Measurements from ENCODE around the gene PLA2G2E.

Gene PLA2G2E

DNA sequence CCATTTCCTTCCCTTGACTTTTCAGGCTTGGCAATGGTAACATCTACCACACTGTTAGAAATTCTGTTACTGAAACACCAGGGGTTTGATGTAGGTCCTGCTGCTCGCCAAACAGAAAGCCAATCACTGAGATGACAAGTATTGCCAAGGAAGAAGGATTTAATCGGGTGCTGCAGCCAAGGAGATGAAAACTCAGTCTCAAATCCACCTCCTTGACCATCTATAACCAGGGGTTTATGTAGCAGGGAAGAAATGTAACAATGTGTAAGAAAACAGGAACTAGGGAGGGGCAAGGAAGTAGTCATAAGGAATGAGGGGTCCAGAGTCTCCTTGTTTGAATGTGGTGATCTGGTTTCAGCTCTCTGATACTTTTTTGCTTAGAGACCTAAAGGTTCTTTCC lies 30.6 kb upstream of the PLA2G2E start:
- Histone ChIP-seq H3K79me2 (no peaks in the 10 kb centered on the region), H3K36me3 (ENCODE audit: control insufficient read depth, insufficient read depth, low read length) (no peaks in the 10 kb centered on the region), H3K27me3 (ENCODE audit: control insufficient read depth, insufficient read depth, low read length) (no peaks in the 10 kb centered on the region), H3K4me1 (peaks cover 2% of the 10 kb centered on the region), H3K9ac (no peak overlapping the region), H3K4me2 (ENCODE audit: low read length) (no peak overlapping the region), H3K27ac (no peak overlapping the region), H3K9me3 (ENCODE audit: control insufficient read depth, low read length) (no peaks in the 10 kb centered on the region), H2AFZ (no peak overlapping the region), H3K4me3 (ENCODE audit: low read depth, low read length) (no peak overlapping the region)
- TF ChIP-seq, protein P1, sequence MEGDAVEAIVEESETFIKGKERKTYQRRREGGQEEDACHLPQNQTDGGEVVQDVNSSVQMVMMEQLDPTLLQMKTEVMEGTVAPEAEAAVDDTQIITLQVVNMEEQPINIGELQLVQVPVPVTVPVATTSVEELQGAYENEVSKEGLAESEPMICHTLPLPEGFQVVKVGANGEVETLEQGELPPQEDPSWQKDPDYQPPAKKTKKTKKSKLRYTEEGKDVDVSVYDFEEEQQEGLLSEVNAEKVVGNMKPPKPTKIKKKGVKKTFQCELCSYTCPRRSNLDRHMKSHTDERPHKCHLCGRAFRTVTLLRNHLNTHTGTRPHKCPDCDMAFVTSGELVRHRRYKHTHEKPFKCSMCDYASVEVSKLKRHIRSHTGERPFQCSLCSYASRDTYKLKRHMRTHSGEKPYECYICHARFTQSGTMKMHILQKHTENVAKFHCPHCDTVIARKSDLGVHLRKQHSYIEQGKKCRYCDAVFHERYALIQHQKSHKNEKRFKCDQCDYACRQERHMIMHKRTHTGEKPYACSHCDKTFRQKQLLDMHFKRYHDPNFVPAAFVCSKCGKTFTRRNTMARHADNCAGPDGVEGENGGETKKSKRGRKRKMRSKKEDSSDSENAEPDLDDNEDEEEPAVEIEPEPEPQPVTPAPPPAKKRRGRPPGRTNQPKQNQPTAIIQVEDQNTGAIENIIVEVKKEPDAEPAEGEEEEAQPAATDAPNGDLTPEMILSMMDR (IDR thresholded peaks at IDR 0.05) = no peak

DNA sequence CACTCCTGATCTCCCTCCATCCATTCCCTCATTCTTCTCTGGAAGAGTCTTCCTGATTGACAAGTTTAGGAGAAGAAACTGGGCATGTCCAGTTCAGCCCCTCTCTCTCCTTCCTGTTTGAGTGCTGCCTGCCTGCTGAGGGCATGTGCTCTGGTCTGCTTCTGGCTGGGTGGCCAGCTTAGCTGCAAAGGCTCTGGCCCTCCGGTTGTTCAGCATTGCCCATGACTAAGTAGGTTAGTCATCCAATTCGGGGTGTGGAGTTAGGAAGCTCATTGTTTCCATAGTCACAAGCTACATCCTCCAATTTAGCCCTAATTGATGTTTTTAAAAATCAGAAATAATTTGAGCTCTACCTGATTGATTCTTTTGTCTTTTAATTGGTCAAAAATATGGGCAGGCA lies 25.6 kb upstream of the PLA2G2E start:
- peaks cover 3% of the 10 kb centered on the region for H3K4me1 ChIP-seq
- H3K36me3 ChIP-seq (ENCODE audit: control insufficient read depth, insufficient read depth, low read length) = no peaks in the 10 kb centered on the region
- TF ChIP-seq, protein P1 (IDR thresholded peaks at IDR 0.05) = no peak
- H3K4me3 ChIP-seq (ENCODE audit: low read depth, low read length) = no peak overlapping the region
- H3K9me3 ChIP-seq (ENCODE audit: control insufficient read depth, low read length) = no peaks in the 10 kb centered on the region
- H3K27me3 ChIP-seq (ENCODE audit: control insufficient read depth, insufficient read depth, low read length) = no peaks in the 10 kb centered on the region
- H3K27ac ChIP-seq = no peak overlapping the region
- no peak overlapping the region for H2AFZ ChIP-seq
- H3K79me2 ChIP-seq = no peaks in the 10 kb centered on the region
- no peak overlapping the region for H3K4me2 ChIP-seq (ENCODE audit: low read length)
- H3K9ac ChIP-seq = no peak overlapping the region

DNA sequence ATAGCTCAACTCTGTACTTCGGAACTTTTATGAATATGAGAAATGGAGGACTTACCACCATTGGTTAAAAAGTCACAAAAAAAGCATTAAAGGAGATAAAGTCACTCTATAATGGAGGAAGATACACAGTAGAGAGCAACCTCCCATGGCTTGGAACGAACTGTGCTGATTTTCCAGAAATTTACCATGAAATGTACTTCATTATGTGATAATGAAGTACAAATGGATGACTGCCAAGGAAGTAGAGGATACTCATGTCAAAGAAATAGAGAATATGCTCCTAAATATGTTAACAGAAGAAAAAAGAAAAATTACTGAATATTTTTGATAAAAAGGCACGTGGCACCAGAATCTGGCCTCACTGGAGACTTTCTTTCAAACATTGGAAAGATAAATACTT lies 23.6 kb upstream of the PLA2G2E start:
- H3K27me3 ChIP-seq (ENCODE audit: control insufficient read depth, insufficient read depth, low read length) = no peaks in the 10 kb centered on the region
- H3K4me3 ChIP-seq (ENCODE audit: low read depth, low read length) = no peak overlapping the region
- TF ChIP-seq, protein P1 (IDR thresholded peaks at IDR 0.05) = no peak
- H3K9me3 ChIP-seq (ENCODE audit: control insufficient read depth, low read length) = no peaks in the 10 kb centered on the region
- H3K9ac ChIP-seq = no peak overlapping the region
- no peak overlapping the region for H3K27ac ChIP-seq
- H3K4me2 ChIP-seq (ENCODE audit: low read length) = no peak overlapping the region
- no peaks in the 10 kb centered on the region for H3K36me3 ChIP-seq (ENCODE audit: control insufficient read depth, insufficient read depth, low read length)
- no peaks in the 10 kb centered on the region for H3K79me2 ChIP-seq
- no peak overlapping the region for H2AFZ ChIP-seq
- peaks cover 3% of the 10 kb centered on the region for H3K4me1 ChIP-seq

DNA sequence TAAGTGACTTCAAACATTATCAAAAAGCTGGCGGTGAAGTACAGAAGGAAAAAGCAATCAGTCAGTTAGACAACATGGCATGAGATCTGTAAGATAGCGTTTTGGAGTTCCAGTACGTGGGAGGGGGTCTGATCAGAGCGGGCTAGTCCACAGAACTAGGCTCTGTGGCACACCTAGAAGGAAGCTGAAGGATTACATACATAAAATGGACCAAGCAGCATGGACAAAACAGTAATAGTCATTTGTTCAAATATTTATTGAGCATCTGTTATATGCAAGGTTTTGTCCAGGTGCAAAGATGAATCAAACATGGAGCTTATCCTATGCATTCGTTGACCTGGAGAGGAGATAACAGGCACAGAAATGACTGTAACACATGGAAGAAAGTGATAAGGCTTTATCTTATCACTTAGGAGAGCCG lies 22.9 kb upstream of the PLA2G2E start:
- TF ChIP-seq, protein P1 (IDR thresholded peaks at IDR 0.05) = no peak
- Histone ChIP-seq H3K27me3 (ENCODE audit: control insufficient read depth, insufficient read depth, low read length) (no peaks in the 10 kb centered on the region), H3K79me2 (no peaks in the 10 kb centered on the region)

DNA sequence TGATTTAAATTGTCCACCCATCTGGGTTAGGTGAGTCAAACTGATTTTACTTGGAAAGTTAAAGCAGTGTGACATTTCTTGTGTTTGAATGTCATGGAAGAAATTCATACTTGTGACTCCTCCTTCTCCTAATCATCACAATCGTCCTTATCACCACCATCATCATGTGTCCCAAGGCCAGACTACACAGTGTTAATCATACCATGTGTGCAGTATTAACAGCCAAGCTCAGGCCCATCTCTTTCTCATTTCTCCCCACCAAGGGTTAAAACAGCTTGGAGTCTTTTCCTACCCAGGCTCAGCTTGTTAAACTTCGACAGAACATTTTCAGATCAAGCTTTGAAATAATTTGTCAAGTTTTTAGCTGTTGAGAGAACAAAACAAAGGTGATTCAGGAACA lies 22.5 kb upstream of the PLA2G2E start:
- Histone ChIP-seq H3K4me3 (ENCODE audit: low read depth, low read length) (no peak overlapping the region), H2AFZ (no peak overlapping the region), H3K9ac (no peak overlapping the region), H3K9me3 (ENCODE audit: control insufficient read depth, low read length) (no peaks in the 10 kb centered on the region), H3K79me2 (no peaks in the 10 kb centered on the region), H3K27ac (no peak overlapping the region), H3K36me3 (ENCODE audit: control insufficient read depth, insufficient read depth, low read length) (no peaks in the 10 kb centered on the region), H3K4me2 (ENCODE audit: low read length) (no peak overlapping the region), H3K4me1 (peaks cover 3% of the 10 kb centered on the region), H3K27me3 (ENCODE audit: control insufficient read depth, insufficient read depth, low read length) (no peaks in the 10 kb centered on the region)
- TF ChIP-seq, protein P1 (IDR thresholded peaks at IDR 0.05) = no peak

More for the DNA sequence above, 22.9 kb upstream of the PLA2G2E start:
- Histone ChIP-seq H3K4me2 (ENCODE audit: low read length) (no peak overlapping the region), H3K4me1 (peaks cover 3% of the 10 kb centered on the region), H3K27ac (no peak overlapping the region), H2AFZ (no peak overlapping the region), H3K4me3 (ENCODE audit: low read depth, low read length) (no peak overlapping the region), H3K9me3 (ENCODE audit: control insufficient read depth, low read length) (no peaks in the 10 kb centered on the region), H3K9ac (no peak overlapping the region), H3K36me3 (ENCODE audit: control insufficient read depth, insufficient read depth, low read length) (no peaks in the 10 kb centered on the region)

All from parathyroid adenoma (tissue), 2 donors.